HCT116 (cell line): ENCODE data around the gene TREML1.

ENCODE experiments used
- EZH2 ChIP-seq: fragments of 200-600 bp; sonication (generic); IDR thresholded peaks from 2 replicates; pipeline ENCODE4 v1.6.1; 2017; ENCODE audit warnings: antibody characterized with exemption, mixed run types
- EZH2phosphoT487 ChIP-seq: fragments of 200-600 bp; IDR thresholded peaks from 2 replicates; pipeline ENCODE4 v1.6.1; 2018; ENCODE audit warnings: antibody characterized with exemption, borderline replicate concordance
- FOSL1 ChIP-seq: IDR thresholded peaks from 2 replicates; pipeline ENCODE4 v1.6.1; 2012; ENCODE audit warnings: low read depth
- JUND ChIP-seq: IDR thresholded peaks from 2 replicates; pipeline ENCODE4 v1.6.1; 2012
- POLR2AphosphoS5 ChIP-seq: IDR thresholded peaks from 2 replicates; pipeline ENCODE4 v1.6.1; 2011; ENCODE audit warnings: mild to moderate bottlenecking, low read depth, low read length, moderate library complexity
- RAD21 ChIP-seq: IDR thresholded peaks from 2 replicates; pipeline ENCODE4 v1.6.1; 2012; ENCODE audit warnings: low read depth, mild to moderate bottlenecking
- ZFX ChIP-seq: fragments of 450-650 bp; IDR thresholded peaks from 2 replicates; pipeline ENCODE4 v1.6.1; 2017
- TF ChIP-seq, protein P1 (sequence below): IDR thresholded peaks from 2 replicates; pipeline ENCODE4 v1.6.1; 2012; ENCODE audit warnings: low read depth
- TF ChIP-seq, protein P2 (sequence below), 3 experiments: fragments of 200-600 bp in 1 of 3; sonication (generic) in 1 of 3; IDR thresholded peaks in 2 of 3; conservative IDR thresholded peaks in 1 of 3; 2 replicates each; pipeline ENCODE4 v1.5.1; 2012 to 2017; ENCODE audit warnings: low read depth in 2 of 3, low read length in 2 of 3, antibody characterized with exemption in 1 of 3, borderline replicate concordance in 1 of 3, control low read depth in 1 of 3, mild to moderate bottlenecking in 1 of 3, mixed read lengths in 1 of 3, mixed run types in 1 of 3, moderate library complexity in 1 of 3; ENCODE audit not compliant: insufficient read depth in 1 of 3
- TF ChIP-seq, protein P3 (sequence below): IDR thresholded peaks from 2 replicates; pipeline ENCODE4 v1.6.1; 2012

DNA sequence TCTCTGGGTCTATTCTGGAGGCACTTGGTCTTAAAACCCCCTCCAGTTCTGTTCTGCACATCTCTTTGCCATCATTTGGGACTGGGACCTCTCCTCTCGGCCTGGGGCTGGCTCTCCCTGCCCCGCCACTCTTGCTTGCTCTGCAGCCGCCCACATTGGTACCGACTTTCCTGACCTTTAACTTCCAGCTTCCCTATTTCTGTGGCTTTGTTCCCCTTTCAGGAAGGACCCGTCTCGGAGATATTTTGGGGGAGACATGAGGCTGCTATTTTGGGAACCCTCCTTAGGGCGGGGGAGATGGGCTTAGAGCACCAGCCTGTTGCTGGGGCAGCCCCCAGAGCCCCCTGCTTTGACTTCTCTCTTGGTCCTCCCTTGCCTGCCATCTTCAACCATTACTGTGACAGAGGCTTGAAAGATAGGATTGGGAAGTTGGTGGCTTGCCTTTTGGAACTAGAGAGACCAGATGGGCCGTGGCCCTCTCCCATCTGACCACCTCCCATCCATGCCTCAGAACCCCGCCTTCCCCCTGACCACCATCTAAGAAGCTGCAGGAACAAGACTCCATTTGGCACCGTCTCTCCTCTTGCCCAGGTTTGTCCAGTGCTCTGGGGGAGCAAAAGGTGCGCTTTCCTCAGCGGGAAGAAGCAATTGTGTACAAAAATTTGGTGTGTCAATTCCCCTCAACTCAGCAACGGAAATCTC lies 7.9 kb upstream of the TREML1 start:
- TF ChIP-seq, protein P1, sequence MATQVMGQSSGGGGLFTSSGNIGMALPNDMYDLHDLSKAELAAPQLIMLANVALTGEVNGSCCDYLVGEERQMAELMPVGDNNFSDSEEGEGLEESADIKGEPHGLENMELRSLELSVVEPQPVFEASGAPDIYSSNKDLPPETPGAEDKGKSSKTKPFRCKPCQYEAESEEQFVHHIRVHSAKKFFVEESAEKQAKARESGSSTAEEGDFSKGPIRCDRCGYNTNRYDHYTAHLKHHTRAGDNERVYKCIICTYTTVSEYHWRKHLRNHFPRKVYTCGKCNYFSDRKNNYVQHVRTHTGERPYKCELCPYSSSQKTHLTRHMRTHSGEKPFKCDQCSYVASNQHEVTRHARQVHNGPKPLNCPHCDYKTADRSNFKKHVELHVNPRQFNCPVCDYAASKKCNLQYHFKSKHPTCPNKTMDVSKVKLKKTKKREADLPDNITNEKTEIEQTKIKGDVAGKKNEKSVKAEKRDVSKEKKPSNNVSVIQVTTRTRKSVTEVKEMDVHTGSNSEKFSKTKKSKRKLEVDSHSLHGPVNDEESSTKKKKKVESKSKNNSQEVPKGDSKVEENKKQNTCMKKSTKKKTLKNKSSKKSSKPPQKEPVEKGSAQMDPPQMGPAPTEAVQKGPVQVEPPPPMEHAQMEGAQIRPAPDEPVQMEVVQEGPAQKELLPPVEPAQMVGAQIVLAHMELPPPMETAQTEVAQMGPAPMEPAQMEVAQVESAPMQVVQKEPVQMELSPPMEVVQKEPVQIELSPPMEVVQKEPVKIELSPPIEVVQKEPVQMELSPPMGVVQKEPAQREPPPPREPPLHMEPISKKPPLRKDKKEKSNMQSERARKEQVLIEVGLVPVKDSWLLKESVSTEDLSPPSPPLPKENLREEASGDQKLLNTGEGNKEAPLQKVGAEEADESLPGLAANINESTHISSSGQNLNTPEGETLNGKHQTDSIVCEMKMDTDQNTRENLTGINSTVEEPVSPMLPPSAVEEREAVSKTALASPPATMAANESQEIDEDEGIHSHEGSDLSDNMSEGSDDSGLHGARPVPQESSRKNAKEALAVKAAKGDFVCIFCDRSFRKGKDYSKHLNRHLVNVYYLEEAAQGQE = no peak
- TF ChIP-seq, protein P2, sequence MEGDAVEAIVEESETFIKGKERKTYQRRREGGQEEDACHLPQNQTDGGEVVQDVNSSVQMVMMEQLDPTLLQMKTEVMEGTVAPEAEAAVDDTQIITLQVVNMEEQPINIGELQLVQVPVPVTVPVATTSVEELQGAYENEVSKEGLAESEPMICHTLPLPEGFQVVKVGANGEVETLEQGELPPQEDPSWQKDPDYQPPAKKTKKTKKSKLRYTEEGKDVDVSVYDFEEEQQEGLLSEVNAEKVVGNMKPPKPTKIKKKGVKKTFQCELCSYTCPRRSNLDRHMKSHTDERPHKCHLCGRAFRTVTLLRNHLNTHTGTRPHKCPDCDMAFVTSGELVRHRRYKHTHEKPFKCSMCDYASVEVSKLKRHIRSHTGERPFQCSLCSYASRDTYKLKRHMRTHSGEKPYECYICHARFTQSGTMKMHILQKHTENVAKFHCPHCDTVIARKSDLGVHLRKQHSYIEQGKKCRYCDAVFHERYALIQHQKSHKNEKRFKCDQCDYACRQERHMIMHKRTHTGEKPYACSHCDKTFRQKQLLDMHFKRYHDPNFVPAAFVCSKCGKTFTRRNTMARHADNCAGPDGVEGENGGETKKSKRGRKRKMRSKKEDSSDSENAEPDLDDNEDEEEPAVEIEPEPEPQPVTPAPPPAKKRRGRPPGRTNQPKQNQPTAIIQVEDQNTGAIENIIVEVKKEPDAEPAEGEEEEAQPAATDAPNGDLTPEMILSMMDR (IDR thresholded peaks at IDR 0.05 in 2 of 3, conservative IDR thresholded peaks at IDR 0.05 in 1 of 3; ENCODE audit: borderline replicate concordance in 1 of 3, insufficient read depth in 1 of 3, low read depth in 2 of 3, low read length in 2 of 3) = no peak
- TF ChIP-seq POLR2AphosphoS5 (no peak), EZH2 (no peak), EZH2phosphoT487 (no peak), ZFX (no peak), RAD21 (no peak), FOSL1 (no peak), JUND (no peak)
- TF ChIP-seq, protein P3, sequence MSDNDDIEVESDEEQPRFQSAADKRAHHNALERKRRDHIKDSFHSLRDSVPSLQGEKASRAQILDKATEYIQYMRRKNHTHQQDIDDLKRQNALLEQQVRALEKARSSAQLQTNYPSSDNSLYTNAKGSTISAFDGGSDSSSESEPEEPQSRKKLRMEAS = no peak
